BLaER1 treated with 17β-estradiol and CSF1 and Interleukin-3, amounts not matched to agents 10 nM and 100 nM (cell line): Measurements from ENCODE around the gene VWA7.

ENCODE experiments used
- H3K27ac ChIP-seq, 11 experiments: shearing (Covaris generic); formaldehyde crosslinking; 2 replicates each; pipeline ENCODE4 v1.8.1; 2022
- H3K27me3 ChIP-seq, 11 experiments: shearing (Covaris generic); formaldehyde crosslinking; 2 replicates each; pipeline ENCODE4 v1.8.1; 2022
- H3K36me3 ChIP-seq, 11 experiments: shearing (Covaris generic); formaldehyde crosslinking; 2 replicates each; pipeline ENCODE4 v1.8.1; 2022
- H3K4me1 ChIP-seq, 10 experiments: shearing (Covaris generic); formaldehyde crosslinking; 2 replicates each; pipeline ENCODE4 v1.8.1; 2022
- H3K4me2 ChIP-seq, 11 experiments: shearing (Covaris generic); formaldehyde crosslinking; 2 replicates each; pipeline ENCODE4 v1.8.1; 2022
- H3K4me3 ChIP-seq, 10 experiments: shearing (Covaris generic); formaldehyde crosslinking; 2 replicates each; pipeline ENCODE4 v1.8.1; 2022
- H3K9ac ChIP-seq, 11 experiments: shearing (Covaris generic); formaldehyde crosslinking; 2 replicates each; pipeline ENCODE4 v1.8.1; 2022
- H3K9me3 ChIP-seq, 11 experiments: shearing (Covaris generic); formaldehyde crosslinking; replicated peaks in 1 of 11; 2 replicates each; pipeline ENCODE4 v1.8.1; 2022
- H4K20me1 ChIP-seq, 11 experiments: shearing (Covaris generic); formaldehyde crosslinking; 2 replicates each; pipeline ENCODE4 v1.8.1; 2022
- Cebpa-rat ChIP-seq, 11 experiments: shearing (Covaris generic); IDR thresholded peaks; 2 replicates each; pipeline ENCODE4 v1.8.1; 2022

Gene VWA7

DNA sequence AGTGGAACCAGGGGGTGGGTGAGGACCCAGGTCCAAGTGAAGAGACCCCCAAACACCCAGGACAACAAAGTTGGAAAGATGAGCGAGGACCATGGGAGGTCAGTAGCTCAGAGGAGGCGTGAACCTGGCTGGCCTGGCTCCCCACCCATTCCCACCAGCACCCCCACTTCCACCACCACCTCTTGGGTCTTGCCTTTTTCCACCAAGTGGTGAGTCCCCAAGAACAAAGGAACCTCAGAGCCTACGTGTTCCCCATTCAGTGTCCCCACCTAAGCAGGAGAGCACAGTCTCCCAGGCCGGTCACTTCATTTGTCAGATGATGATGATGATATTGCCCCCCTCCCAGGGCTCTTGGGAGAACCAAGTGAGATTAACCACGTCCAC, 531 bp upstream of the VWA7 start:
- no peak for TF ChIP-seq Cebpa-rat (IDR thresholded peaks at IDR 0.05)
- Histone ChIP-seq H3K36me3 (peaks cover 48 to 53% (median 51%) of the 10 kb centered on the region in 11 experiments), H3K4me2 (peak overlapping the region; percentile 51 to 90 (median 66)), H4K20me1 (peaks cover 0 to 54% (median 15%) of the 10 kb centered on the region in 11 experiments; a peak in 10 of 22 replicates), H3K27ac (peak overlapping the region in 9 of 11 experiments; percentile 24 to 66 (median 53); a peak in 17 of 22 replicates), H3K9me3 (no peaks in the 10 kb centered on the region), H3K9ac (peak overlapping the region in 7 of 11 experiments; percentile 2 to 53 (median 38); a peak in 8 of 22 replicates), H3K4me1 (peaks cover 37 to 57% (median 51%) of the 10 kb centered on the region in 10 experiments), H3K27me3 (no peaks in the 10 kb centered on the region), H3K4me3 (no peak overlapping the region)

DNA sequence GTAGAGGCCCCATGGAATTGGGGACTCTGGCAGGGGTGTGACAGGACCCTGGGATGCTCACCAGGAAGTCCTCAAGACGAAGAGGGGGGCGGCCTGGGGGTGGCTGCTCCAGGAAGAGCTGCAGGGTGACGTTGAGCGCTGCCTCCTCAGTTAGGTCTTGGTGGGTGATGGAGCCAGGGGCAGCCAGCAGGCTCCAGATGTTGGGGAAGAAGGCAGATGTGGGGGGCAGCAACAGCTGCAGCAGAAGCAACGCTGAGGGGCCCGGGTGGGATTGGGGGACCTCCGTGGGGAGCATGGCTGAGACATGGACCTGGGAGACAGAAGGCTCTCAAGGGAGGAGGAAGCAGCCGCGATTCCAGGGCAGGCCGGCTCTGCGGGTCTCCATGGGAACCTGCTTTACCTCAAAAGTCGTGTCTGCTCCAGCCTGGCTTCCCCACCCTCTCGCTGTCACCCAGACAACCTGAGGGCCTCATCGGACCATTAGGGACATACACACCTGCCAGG, 591 bp downstream of the VWA7 start:
- H3K27ac ChIP-seq, result peak overlapping the region in 10 of 11 experiments; percentile 11 to 66 (median 38); a peak in 17 of 22 replicates
- H3K4me3 ChIP-seq, result peak overlapping the region in 2 of 10 experiments; percentile 16 to 36; a peak in 1 of 20 replicates

DNA sequence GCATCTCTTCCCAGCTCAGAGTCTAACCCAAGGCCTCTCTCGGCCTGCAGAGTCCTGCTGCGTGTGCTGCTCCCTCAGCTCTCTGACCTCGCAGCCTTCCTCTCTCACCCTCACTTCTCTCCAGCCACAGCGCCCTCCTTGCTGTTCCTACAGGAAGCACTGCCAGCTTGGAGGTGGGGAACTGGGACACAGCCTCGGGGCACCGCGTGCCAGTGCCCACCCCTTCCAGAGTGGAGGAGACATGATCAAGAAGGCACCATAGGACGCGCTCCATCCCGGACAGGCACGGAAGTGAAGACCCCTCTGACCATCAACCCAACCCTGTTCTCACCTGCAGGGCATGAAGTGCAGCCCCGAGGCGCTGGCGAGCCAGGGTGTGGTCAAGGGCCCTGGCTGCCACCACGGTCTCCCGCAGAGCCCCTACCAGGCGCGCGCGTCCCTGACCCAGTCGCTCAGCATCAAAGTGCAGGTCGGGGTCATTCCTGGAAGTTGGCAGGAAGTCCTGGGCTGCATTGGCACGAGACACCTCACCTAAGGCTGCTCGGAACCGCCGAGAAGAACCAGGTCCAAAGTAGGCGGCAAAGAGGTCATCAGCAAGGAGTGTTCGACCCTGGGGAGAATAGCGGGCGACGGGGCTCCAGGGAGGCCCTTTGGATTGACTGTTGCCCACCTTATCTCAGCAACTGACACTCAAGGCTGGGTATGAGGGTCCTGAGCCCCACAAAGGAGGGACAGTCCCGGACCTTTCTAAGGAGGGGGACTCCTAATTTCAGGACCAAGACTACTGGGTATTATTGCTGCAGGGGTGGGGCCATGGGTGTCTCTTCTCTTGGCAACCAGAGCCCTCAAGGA, 1.3 kb downstream of the VWA7 start:
- Histone ChIP-seq H3K4me2 (peak overlapping the region in 10 of 11 experiments; percentile 51 to 90 (median 70); a peak in 16 of 22 replicates), H3K27me3 (no peaks in the 10 kb centered on the region), H3K27ac (peak overlapping the region in 5 of 11 experiments; percentile 30 to 66 (median 54); a peak in 4 of 22 replicates), H4K20me1 (peaks cover 0 to 36% (median 6%) of the 10 kb centered on the region in 11 experiments; a peak in 10 of 22 replicates), H3K9me3 (no peaks in the 10 kb centered on the region), H3K4me1 (peaks cover 45 to 67% (median 60%) of the 10 kb centered on the region in 10 experiments), H3K36me3 (peaks cover 30 to 35% (median 33%) of the 10 kb centered on the region in 11 experiments), H3K9ac (peak overlapping the region in 2 of 11 experiments; percentile 35 to 50; a peak in 2 of 22 replicates), H3K4me3 (no peak overlapping the region)
- TF ChIP-seq Cebpa-rat (IDR thresholded peaks at IDR 0.05), result no peak

More for the DNA sequence above, 591 bp downstream of the VWA7 start:
- H3K36me3 ChIP-seq, result peaks cover 36 to 42% (median 40%) of the 10 kb centered on the region in 11 experiments
- peaks cover 0 to 42% (median 12%) of the 10 kb centered on the region in 11 experiments; a peak in 10 of 22 replicates for H4K20me1 ChIP-seq
- H3K4me1 ChIP-seq, result peaks cover 45 to 65% (median 60%) of the 10 kb centered on the region in 10 experiments
- H3K9me3 ChIP-seq, result no peaks in the 10 kb centered on the region
- peak overlapping the region in 8 of 11 experiments; percentile 2 to 55 (median 42); a peak in 11 of 22 replicates for H3K9ac ChIP-seq
- no peak for TF ChIP-seq Cebpa-rat (IDR thresholded peaks at IDR 0.05)
- no peaks in the 10 kb centered on the region for H3K27me3 ChIP-seq
- peak overlapping the region; percentile 51 to 90 (median 66) for H3K4me2 ChIP-seq

DNA sequence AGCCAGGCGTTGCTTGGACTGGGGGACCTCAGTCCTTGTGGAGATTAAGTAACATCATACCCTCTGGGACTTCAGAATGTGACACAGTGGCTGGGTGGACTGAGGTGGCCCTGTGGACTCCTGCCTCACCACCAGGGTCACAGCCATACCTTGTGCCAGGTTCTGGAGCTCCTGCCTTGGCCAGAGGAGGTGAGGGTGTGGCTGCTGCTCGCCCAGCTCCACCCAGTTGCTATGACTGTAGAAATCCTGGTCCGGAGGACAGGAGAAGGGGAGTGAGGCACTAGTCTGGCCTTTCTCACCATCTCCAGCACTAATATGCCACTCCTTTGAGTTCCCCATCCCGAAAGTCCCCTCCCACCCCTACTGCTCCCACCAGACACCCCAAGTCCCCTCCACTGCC, 1.9 kb downstream of the VWA7 start:
- Histone ChIP-seq H3K4me1 (peaks cover 45 to 68% (median 60%) of the 10 kb centered on the region in 10 experiments), H3K4me2 (peak overlapping the region; percentile 41 to 87 (median 64); a peak in 19 of 22 replicates)

DNA sequence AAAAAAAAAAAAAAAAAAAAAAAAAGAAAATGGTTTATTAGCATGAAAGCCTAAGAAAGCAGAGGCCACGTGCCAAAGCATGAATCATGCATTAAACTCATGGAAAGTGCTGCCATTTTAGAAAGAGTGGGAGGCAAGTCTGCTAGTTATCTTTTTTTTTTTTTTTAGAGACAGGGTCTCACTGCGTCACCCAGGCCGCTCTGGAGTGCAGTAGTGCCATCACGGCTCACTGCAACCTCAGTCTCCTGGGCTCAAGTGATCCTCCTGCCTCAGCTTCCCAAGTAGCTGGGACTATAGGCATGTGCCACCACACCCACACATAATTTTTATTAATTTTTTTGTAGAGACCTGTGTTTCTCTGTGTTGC, 5.2 kb downstream of the VWA7 start:
- H3K9ac ChIP-seq, result no peak overlapping the region
- H3K9me3 ChIP-seq, result no peaks in the 10 kb centered on the region
- TF ChIP-seq Cebpa-rat (IDR thresholded peaks at IDR 0.05), result no peak
- H3K4me2 ChIP-seq, result peak overlapping the region in 10 of 11 experiments; percentile 29 to 77 (median 44); a peak in 17 of 22 replicates
- no peak overlapping the region for H3K4me3 ChIP-seq
- no peaks in the 10 kb centered on the region for H3K36me3 ChIP-seq
- H3K27ac ChIP-seq, result no peak overlapping the region
- H3K4me1 ChIP-seq, result peaks cover 42 to 84% (median 59%) of the 10 kb centered on the region in 10 experiments
- H4K20me1 ChIP-seq, result 0 out of 22 replicates have a peak, but pooled peaks cover 0 to 1% (median 0%) of the 10 kb centered on the region in 11 experiments
- H3K27me3 ChIP-seq, result no peaks in the 10 kb centered on the region

More for the DNA sequence above, 1.9 kb downstream of the VWA7 start:
- Histone ChIP-seq H3K4me3 (no peak overlapping the region), H3K27ac (peak overlapping the region in 3 of 11 experiments; percentile 14 to 40 (median 35); a peak in 3 of 22 replicates), H3K9me3 (no peaks in the 10 kb centered on the region), H3K36me3 (peaks cover 23 to 29% (median 26%) of the 10 kb centered on the region in 11 experiments), H4K20me1 (peaks cover 0 to 29% (median 4%) of the 10 kb centered on the region in 11 experiments; a peak in 10 of 22 replicates), H3K9ac (peak overlapping the region in 8 of 11 experiments; percentile 1 to 61 (median 26); a peak in 7 of 22 replicates), H3K27me3 (no peaks in the 10 kb centered on the region)
- TF ChIP-seq Cebpa-rat (IDR thresholded peaks at IDR 0.05), result no peak

DNA sequence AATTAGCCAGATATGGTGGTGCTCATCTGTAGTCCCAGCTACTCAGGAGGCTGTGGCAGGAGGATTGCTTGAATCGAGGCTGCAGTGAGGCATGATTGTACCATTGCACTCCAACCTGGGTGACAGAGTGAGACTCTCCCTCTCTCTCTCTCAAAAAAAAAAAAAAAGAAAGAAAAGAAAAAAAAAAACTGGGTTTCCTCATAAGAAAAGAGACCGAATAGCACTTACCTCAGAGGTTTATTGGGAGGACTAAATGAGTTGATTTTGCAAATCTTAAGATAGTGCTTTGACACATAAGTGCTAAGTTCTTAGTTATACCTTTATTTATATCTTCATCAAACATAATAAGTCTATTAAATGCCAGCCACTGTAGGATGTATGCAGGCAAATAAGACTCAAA, 6.3 kb downstream of the VWA7 start:
- Histone ChIP-seq H3K9ac (no peak overlapping the region), H3K27me3 (no peaks in the 10 kb centered on the region), H3K4me1 (peaks cover 31 to 73% (median 49%) of the 10 kb centered on the region in 10 experiments), H3K27ac (no peak overlapping the region), H4K20me1 (no peaks in the 10 kb centered on the region), H3K9me3 (no peaks in the 10 kb centered on the region), H3K36me3 (peaks cover 0 to 6% (median 0%) of the 10 kb centered on the region in 11 experiments; a peak in 3 of 22 replicates), H3K4me3 (no peak overlapping the region), H3K4me2 (no peak overlapping the region)
- TF ChIP-seq Cebpa-rat (IDR thresholded peaks at IDR 0.05), result no peak

DNA sequence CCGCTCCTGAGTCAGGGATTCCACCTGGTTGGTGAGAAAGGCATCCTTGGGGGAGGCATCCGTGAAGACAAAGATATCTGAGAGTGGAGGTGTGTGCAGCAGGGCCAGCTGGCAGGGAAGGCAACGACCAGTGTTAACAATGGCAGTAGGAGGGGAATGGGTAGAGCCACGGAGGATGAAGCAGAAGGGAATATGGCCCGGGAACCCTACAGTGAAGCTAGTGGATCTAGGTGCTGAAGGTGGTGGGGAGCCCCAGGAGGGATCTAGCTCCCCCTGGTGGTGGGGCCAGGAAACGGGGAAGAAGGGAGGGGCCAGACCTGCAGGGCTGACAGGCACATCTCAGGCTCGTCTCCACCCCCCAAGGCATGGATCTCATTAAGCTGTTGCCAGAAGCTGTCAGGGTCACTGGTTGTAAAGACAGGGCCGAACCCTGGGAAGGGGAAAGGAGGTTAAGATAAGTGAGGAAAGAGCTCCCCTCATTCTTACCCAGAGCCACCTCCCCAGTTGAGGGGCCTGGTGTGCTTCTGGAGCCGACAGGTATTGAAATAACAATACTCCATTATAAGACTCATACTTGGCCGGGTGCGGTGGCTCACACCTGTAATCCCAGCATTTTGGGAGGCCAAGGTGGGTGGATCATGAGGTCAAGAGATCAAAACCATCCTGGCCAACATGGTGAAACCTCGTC, 7.3 kb downstream of the VWA7 start:
- TF ChIP-seq Cebpa-rat (IDR thresholded peaks at IDR 0.05), result no peak
- H3K27me3 ChIP-seq, result no peaks in the 10 kb centered on the region
- H3K9me3 ChIP-seq, result no peaks in the 10 kb centered on the region
- H4K20me1 ChIP-seq, result no peaks in the 10 kb centered on the region
- peak overlapping the region in 1 of 11 experiments; percentile 78; a peak in 2 of 22 replicates for H3K27ac ChIP-seq
- H3K9ac ChIP-seq, result no peak overlapping the region
- peaks cover 20 to 63% (median 38%) of the 10 kb centered on the region in 10 experiments for H3K4me1 ChIP-seq
- H3K4me3 ChIP-seq, result no peak overlapping the region
- peak overlapping the region in 4 of 11 experiments; percentile 62 to 89 (median 83); a peak in 8 of 22 replicates for H3K4me2 ChIP-seq
- peaks cover 0 to 9% (median under 1%) of the 10 kb centered on the region in 11 experiments; a peak in 7 of 22 replicates for H3K36me3 ChIP-seq
